ENCODE results near the gene KLK6. TPM values are rescaled to one million over a fixed set of nuclear protein-coding genes. Genes with fewer than 3 reads are reported as not detected.
A peak's percentile ranks its signal among the peaks of the same experiment; 100 is the strongest.
"Not testable (repeated sequence)": the region's sequence is repeated elsewhere in the genome, so short reads cannot be mapped to it uniquely, and the experiment has no call there.

KLK6 gene
- total RNA-seq, 2 experiments from 2014 or later: not detected

GRCh38 chr19:51002542-51003311 lies 33.3 kb upstream of the KLK6 start:
- Mint-ChIP-seq H3K9me3 (ENCODE audit: low read depth) (no peaks in the 10 kb centered on the region), H3K27me3 (peaks cover 23% of the 10 kb centered on the region), H3K27ac (no peak overlapping the region), H3K4me3 (no peak overlapping the region), H3K4me1 (no peaks in the 10 kb centered on the region), H3K36me3 (no peaks in the 10 kb centered on the region)
- CTCF ChIA-PET: no interaction called here
- DNase-seq (peak; percentile 58), ATAC-seq (peak; percentile 55)

- ATAC-seq: no peak
- CTCF ChIA-PET: no interaction called here
Measured at GRCh38 chr19:51002089-51002532, 32.7 kb upstream of the KLK6 start.

DNA sequence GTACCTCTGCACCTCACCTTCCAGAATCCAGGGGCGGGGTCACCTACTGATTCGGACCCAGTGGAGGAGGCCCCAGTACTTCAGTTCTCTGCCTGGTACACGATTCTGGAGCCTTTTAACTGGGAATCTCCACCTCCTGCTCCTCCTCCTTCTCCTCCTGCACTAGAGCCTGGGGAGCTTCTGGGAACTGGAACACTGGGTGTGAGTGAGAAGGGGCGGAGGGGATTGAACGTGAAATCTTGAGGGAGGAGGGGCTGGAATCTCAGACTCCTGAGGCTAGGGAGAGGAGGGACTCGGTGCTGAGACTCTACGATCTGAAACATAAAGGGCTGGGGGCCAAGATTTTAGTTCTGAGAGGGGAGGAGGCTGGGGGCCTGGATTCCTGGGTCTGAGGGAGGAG lies 32.1 kb upstream of the KLK6 start, which contains the start of gene KLK8:
TSS of gene KLK8 (minus strand) at position 90 of the 400 bp plus-strand sequence. CDS start 437 bp downstream, outside the sequence.
- Mint-ChIP-seq H3K4me1 (no peaks in the 10 kb centered on the region), H3K4me3 (no peak within 1 kb of the TSS)
- CTCF ChIA-PET: interaction anchor here (0.8 kb wide), 1 partner anchor 15 kb away, joined by 3 read pairs; no protein-coding TSS in a partner anchor

More at GRCh38 chr19:51002089-51002532, 32.7 kb upstream of the KLK6 start:
- Mint-ChIP-seq H3K9me3 (ENCODE audit: low read depth) (no peaks in the 10 kb centered on the region), H3K4me1 (no peaks in the 10 kb centered on the region), H3K36me3 (no peaks in the 10 kb centered on the region), H3K27ac (no peak overlapping the region), H3K27me3 (peaks cover 23% of the 10 kb centered on the region), H3K4me3 (no peak overlapping the region)
- no peak for DNase-seq

GRCh38 chr19:51000981-51001380 lies 31.6 kb upstream of the KLK6 start:
- Mint-ChIP-seq H3K27ac (no peak overlapping the region), H3K4me1 (no peaks in the 10 kb centered on the region), H3K9me3 (ENCODE audit: low read depth) (no peaks in the 10 kb centered on the region), H3K36me3 (no peaks in the 10 kb centered on the region), H3K4me3 (no peak overlapping the region), H3K27me3 (peaks cover 19% of the 10 kb centered on the region)
- CTCF ChIA-PET: interaction anchor here (0.8 kb wide), 1 partner anchor 16 kb away, joined by 3 read pairs; no protein-coding TSS in a partner anchor
- no peak for DNase-seq
- no peak for ATAC-seq

More for the DNA sequence above, 32.1 kb upstream of the KLK6 start, which contains the start of gene KLK8:
- no peaks in the 10 kb centered on the region for H3K9me3 Mint-ChIP-seq (ENCODE audit: low read depth)
- no peak within 1 kb of the TSS for H3K27ac Mint-ChIP-seq
- ATAC-seq: no peak
- peaks cover 23% of the 10 kb centered on the region for H3K27me3 Mint-ChIP-seq
- H3K36me3 Mint-ChIP-seq: no peaks in the 10 kb centered on the region
- DNase-seq: no peak

DNA sequence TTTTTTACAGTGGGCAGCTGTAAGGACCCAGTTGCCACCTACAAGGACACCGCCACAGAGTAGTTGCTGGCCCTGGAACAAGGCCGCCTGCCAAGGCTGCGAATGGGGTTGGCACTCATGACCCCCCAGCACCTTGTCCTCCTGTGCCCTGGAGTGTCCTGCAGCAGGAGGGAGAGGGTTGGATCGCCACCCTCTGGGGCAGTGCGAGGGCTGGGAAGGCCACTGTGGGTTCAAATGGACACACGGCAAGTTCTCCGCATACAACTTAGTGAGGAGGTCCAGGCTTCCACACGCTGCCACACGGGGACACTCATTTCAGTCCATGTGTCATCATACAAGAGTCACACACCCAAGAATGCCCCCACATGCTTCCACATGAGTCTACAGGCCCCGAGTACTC lies 31.0 kb upstream of the KLK6 start:
- Mint-ChIP-seq H3K36me3 (no peaks in the 10 kb centered on the region), H3K9me3 (ENCODE audit: low read depth) (no peaks in the 10 kb centered on the region), H3K27ac (no peak overlapping the region), H3K4me3 (no peak overlapping the region), H3K4me1 (no peaks in the 10 kb centered on the region), H3K27me3 (peaks cover 19% of the 10 kb centered on the region)
- ATAC-seq (no peak), DNase-seq (no peak)
- CTCF ChIA-PET: no interaction called here

DNA sequence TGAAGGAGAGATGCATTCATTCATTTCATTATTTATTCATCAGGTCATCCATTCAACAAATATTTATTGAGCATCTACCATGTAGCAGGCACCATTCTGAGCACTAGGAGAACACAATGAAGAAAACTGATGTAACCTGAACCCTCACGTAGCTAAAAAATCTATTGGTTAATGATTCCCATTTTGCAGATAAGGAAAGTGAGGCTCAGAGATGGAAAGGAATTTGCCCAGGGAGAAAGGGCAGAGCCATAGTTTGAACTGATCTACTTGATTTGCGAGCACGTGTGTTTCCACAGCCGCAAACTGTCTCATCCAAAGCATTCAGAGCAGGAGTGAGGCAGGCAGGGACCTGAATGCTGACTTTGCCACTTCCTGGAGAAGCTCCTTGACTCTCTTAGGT lies 29.3 kb upstream of the KLK6 start:
- Mint-ChIP-seq H3K4me3 (no peak overlapping the region), H3K4me1 (no peaks in the 10 kb centered on the region), H3K27me3 (peaks cover 19% of the 10 kb centered on the region), H3K9me3 (ENCODE audit: low read depth) (peaks cover 2% of the 10 kb centered on the region), H3K36me3 (no peaks in the 10 kb centered on the region), H3K27ac (no peak overlapping the region)
- DNase-seq (no peak), ATAC-seq (no peak)
- CTCF ChIA-PET: no interaction called here

DNA sequence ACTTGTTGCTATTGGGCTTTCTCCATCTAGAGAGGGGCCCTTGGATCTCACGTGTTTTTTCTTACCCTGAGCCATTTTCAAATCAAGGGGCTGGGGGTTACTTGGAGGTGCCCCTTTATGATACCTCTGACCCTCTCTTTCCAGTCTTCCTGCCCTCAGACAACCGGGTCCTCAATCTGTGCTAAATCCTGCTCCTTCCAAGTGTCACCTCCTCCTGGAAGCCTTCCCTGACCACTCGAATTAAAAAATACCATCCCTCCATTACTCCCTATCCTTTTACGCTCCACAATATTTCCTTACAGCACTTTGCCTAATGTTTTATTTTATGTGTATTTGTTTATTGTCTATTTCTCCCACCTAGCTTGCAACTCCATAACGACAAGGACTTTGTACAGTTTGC lies 28.7 kb upstream of the KLK6 start:
- Mint-ChIP-seq H3K36me3 (no peaks in the 10 kb centered on the region), H3K4me1 (no peaks in the 10 kb centered on the region), H3K27ac (no peak overlapping the region), H3K9me3 (ENCODE audit: low read depth) (peaks cover 2% of the 10 kb centered on the region), H3K4me3 (no peak overlapping the region), H3K27me3 (peaks cover 19% of the 10 kb centered on the region)
- DNase-seq (no peak), ATAC-seq (no peak)
- CTCF ChIA-PET: no interaction called here

- CTCF ChIA-PET: no interaction called here
- no peak for DNase-seq
- ATAC-seq: no peak
- Mint-ChIP-seq H3K9me3 (ENCODE audit: low read depth) (peaks cover 2% of the 10 kb centered on the region), H3K4me3 (no peak overlapping the region), H3K27me3 (peaks cover 14% of the 10 kb centered on the region), H3K4me1 (no peaks in the 10 kb centered on the region), H3K36me3 (no peaks in the 10 kb centered on the region), H3K27ac (no peak overlapping the region)
Measured at GRCh38 chr19:50994129-50994528, 24.7 kb upstream of the KLK6 start.

- Mint-ChIP-seq H3K4me1 (no peaks in the 10 kb centered on the region), H3K4me3 (no peak overlapping the region), H3K36me3 (no peaks in the 10 kb centered on the region), H3K27me3 (peaks cover 13% of the 10 kb centered on the region), H3K27ac (no peak overlapping the region), H3K9me3 (ENCODE audit: low read depth) (peaks cover 2% of the 10 kb centered on the region)
- ATAC-seq (no peak), DNase-seq (no peak)
- CTCF ChIA-PET: interaction anchor here (0.6 kb wide), 1 partner anchor 455 kb away, joined by 3 read pairs; no protein-coding TSS in a partner anchor
Measured at GRCh38 chr19:50992666-50993035, 23.3 kb upstream of the KLK6 start.

DNA sequence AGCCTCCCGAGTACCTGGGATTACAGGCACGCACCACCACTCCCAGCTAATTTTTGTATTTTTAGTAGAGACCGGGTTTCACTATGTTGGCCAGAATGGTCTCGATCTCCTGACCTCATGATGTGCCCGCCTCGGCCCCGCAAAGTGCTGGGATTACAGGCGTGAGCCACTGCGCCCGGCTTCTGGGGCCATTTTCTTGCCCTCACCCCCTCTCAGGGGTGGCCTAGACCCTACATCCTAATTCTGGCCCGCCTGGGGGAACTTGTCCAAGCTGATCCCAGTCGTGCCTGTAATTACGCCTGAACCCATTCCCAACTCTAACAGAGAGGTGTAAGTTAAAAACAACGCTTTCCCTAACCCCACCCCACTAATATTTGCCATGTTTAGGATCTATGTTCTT lies 15.0 kb upstream of the KLK6 start:
- H3K4me3 Mint-ChIP-seq; CTCF ChIA-PET; H3K4me1 Mint-ChIP-seq; H3K27ac Mint-ChIP-seq; H3K36me3 Mint-ChIP-seq; DNase-seq; H3K9me3 Mint-ChIP-seq (ENCODE audit: low read depth); ATAC-seq: not testable (repeated sequence)
- peaks cover 23% of the 10 kb centered on the region for H3K27me3 Mint-ChIP-seq

DNA sequence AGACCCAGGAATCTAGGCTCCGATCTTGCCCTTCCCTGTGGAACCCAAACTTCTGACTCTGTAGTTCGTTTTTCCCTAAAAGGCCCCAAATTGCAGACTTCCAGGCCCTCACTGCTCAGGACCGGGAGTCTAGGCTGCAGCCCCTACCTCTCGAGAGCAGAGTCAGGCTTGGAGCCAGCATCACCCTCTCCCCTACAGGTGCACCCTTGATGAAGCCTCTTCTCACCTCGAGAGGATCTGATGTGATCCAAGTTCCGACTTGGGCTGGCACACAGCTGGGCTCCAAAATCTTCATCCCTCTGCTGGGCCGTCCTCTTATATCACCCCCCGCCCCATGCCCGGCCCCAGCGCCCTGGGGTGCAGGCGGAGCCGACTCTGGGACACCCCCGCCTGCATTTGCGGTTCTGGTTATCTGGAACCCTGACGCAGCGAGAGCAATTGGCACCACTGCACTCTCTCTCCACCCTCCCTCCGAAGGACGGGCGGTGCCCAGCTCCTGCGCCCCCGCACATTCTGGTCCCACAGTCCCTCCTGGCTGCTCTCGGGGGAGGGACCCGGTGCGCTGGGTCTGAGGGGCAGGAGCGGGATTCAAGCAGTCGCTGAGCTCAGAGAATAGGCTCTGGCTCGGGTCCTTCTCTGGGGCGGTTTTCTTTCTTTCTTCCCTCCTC lies 14.4 kb upstream of the KLK6 start, which contains the start of gene KLK7:
TSS of gene KLK7 (minus strand) at position 293 of the 668 bp plus-strand sequence. CDS start 1,518 bp downstream, outside the sequence.
- no peaks in the 10 kb centered on the region for H3K4me1 Mint-ChIP-seq
- DNase-seq (no peak), ATAC-seq (no peak)
- CTCF ChIA-PET: no interaction called here
- H3K36me3 Mint-ChIP-seq: no peaks in the 10 kb centered on the region
- no peaks in the 10 kb centered on the region for H3K9me3 Mint-ChIP-seq (ENCODE audit: low read depth)
- H3K27ac Mint-ChIP-seq: no peak within 1 kb of the TSS
- no peak within 1 kb of the TSS for H3K4me3 Mint-ChIP-seq
- H3K27me3 Mint-ChIP-seq: peaks cover 22% of the 10 kb centered on the region

GRCh38 chr19:50982186-50982585 lies 12.8 kb upstream of the KLK6 start:
- Mint-ChIP-seq H3K4me1 (no peaks in the 10 kb centered on the region), H3K36me3 (no peaks in the 10 kb centered on the region), H3K27me3 (peaks cover 17% of the 10 kb centered on the region), H3K9me3 (ENCODE audit: low read depth) (no peaks in the 10 kb centered on the region), H3K4me3 (no peak overlapping the region), H3K27ac (no peak overlapping the region)
- DNase-seq (no peak), ATAC-seq (no peak)
- CTCF ChIA-PET: no interaction called here

DNA sequence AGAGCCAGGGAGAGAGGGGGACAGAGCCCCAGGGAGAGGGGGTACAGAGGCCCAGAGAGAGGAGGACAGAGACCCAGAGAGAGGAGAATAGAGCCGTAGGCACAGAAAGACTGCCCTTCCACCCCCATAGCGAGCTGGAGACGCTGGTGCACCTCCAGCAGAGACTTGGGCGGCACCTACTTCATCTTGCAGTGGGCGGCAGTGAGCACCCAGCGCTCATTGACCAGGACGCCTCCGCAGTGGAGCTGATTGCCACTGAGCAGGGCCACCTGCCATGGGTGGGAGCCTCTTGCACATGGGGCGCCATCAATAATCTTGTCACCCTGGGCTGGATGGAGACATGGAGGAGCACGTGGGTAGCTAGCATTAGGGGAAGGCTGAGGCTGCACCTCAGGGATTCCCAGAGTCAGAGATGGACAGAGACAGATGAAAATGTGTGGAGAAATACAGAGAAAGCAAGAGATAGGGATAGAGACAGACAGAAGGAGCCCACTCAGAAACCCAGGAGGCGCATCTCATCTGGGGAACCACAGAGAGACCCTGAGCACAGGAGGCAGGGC lies 12.3 kb upstream of the KLK6 start:
- H3K9me3 Mint-ChIP-seq (ENCODE audit: low read depth): no peaks in the 10 kb centered on the region

More for the DNA sequence above, 12.3 kb upstream of the KLK6 start:
- ATAC-seq (no peak), DNase-seq (no peak)
- H3K27me3 Mint-ChIP-seq: peaks cover 15% of the 10 kb centered on the region
- H3K36me3 Mint-ChIP-seq: no peaks in the 10 kb centered on the region
- H3K4me1 Mint-ChIP-seq: no peaks in the 10 kb centered on the region
- H3K27ac Mint-ChIP-seq: no peak overlapping the region
- CTCF ChIA-PET: no interaction called here
- no peak overlapping the region for H3K4me3 Mint-ChIP-seq
